Activated CD4-positive, CD25-positive, alpha-beta regulatory T cell treated with anti-CD3 and anti-CD28 coated beads, Interleukin-2, amount 50 U/mL, for 16 hours (primary cell): ENCODE data around the gene VEPH1.

Experiments used
- DNase-seq: peaks from one replicate; pipeline ENCODE4 v3.0.0-alpha.2; 2020; ENCODE audit warnings: low read depth, low spot score

Gene VEPH1

DNA sequence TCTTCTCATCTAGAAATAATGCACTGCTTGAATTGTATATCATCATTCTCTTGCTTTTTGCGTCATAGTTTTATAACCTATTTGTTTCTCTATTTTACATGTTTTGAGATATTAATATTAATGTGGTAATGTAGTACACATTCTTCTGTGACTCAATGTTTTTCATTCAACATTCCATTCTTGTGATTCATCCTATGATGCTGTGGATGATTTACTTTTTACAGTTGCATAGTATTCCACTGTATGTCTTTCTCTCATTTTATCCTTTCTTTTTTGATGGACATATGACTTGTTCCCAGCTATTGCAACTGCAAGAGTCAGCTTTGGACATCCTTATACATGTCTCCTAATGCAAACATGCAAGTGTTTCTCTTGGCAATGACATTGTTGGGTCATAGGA lies 20.6 kb upstream of the VEPH1 start:
- no peak for DNase-seq

DNA sequence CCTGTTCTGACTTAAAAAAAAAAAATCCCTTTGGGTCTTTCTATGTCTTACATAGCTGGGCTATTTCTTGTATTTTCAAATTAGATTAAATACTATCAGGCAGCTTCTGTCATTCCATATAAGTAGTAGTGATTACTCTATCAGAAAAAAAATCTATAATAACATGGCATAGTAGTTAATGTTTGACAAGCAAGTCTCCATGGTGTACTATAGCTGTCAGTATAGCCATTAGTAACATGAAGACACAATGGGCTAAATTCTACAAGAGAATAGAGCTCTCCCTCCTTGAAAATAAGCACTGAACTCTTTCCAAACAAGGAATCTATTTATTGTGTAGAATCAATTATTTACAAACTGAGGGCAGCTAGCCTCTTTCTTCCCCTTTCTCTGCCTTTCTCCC lies 19.4 kb upstream of the VEPH1 start:
- DNase-seq: no peak

DNA sequence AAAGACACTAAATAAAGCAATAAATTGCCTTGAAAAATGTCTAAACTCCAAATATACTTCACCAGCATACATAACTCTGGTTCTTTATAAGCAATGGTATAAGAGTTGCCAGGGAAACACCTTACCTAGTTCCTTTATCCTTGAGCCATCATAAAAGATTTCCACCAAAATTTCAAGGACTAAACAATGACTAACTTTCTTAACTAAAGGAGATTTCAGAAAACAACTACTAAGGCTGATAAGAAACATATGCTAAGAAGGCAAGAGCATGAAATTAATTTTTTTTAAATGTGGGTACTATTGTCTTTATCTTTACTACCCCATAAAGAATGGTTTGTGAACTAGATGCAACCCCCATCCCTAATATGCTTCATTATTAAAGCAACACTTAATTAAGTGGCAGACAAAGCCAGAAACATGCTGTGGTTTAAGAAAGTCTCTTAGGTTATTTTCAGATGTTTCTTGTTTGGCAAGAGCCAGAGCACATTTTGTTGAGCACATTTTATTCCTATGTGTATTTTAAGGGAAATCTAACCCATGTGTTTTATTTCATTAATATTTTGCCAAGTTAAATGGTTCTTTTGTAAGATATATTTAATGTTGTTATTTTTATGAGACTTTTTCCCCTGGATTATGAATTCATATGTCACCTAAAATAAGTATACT lies 17.4 kb upstream of the VEPH1 start:
- DNase-seq: no peak

DNA sequence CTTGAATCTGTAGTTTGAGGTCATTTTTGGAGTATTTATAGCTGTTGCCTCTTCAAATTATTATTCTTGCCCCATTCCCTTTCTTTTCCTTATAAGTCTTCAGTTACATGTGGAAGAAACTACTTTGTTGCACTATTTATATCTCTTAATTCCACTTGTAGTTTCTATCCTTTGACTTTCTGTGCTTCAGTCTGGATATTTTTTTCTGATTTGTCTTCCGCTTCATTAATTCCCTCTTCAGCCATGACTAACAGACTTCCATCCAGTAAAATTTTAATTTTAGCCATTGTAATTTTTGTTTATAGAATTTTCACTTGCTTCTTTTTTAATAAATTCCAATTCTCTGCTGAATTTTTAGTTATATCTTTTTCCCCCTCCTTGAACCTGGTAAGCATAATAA lies 15.7 kb upstream of the VEPH1 start:
- no peak for DNase-seq

DNA sequence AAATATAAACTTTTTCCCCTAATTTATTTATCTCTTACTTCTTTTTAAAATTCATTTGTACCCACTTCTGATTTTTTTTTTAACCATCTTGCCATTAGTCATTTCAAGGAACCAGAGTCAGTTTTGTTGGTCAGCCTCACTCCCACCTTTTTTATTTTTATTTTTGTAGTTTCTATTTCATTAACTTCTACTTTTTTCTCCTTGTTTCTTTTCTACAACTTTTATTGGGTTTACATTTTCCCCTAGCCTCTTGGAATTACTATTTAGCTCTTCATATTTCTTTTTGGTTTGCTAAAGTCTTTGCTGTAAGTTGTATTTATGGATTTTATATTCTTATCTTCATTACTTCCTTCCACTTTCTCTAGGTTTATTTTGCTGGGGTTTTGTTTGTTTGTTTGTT lies 13.7 kb upstream of the VEPH1 start:
- no peak for DNase-seq

DNA sequence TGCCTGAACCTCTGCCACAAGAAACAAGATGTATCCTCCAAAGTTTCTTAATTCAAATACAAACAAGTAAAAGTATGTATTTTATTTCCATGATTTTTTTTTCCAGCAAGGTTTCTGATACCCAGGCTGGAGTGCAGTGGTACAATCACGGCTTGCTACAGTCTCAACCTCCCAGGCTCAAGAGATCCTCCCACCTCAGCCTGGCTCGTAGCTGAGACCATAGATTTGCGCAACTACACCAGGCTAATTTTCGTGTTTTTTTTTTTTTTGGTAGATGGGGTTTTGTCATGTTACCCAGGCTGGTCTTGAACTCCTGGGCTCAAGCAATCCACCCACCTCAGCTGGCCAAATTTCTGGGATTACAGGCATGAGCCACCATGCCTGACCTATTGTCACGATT lies 12.2 kb upstream of the VEPH1 start:
- no peak for DNase-seq

DNA sequence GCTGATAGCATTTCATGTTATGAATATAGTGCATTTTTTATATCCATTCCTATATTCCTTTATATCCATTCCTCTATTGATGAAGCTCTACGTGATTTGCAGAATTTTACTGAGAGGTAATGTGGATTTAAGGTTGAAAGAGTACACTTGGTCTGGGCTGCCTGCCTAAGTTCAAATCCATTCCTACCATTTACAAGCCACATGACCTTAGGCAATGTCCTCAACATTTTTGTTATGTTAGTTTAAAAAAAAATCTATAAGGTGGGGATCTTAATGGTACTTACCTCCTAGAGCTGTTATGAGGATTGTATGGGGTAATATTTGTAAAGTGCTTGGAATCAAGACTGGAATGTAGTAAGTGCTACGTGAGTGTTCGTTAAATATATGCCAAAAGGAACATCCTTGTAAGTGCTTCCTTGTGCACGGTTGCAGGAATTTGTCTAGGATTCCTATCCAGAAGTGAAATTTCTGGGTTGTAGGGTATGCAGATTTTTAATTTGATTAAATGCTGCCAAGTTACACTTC lies 11.2 kb upstream of the VEPH1 start:
- DNase-seq: no peak

DNA sequence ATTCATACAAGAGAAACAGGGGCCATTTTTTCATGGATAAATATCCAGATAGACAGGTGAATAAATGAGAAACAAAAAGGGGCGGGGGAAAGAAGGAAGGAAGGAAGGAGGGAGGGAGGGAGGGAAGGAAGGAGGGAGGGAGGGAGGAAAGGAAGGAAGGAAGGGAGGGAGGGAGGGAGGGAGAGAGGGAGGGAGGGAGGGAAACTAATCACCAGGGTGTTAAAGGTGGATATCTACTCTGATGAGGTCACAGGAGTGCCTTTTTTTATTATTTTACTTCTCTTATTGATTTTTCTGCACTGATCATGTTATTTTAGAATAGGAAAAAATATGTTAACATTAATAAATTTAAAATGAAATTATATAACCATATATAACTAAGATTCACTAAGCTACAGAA lies 10.4 kb upstream of the VEPH1 start:
- no peak for DNase-seq

DNA sequence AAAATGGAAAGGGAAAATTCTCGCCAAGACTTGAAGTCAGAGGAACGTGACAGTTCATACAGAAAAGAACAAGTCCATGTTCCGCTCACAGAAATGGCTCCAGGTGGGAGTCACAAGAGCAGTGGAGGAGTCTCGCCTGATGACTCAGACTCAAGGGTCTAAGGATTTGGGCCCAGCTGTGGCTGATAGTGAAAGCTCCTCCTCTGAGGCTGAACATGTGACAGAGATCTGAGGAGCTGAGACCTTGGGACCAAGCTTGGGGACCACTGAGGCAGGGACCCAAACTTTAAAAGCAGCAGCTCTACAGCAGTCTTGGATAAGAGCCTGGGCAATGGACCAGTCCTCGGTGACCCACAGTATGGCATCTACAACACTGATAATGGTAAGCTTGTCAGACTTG lies 9.3 kb upstream of the VEPH1 start:
- no peak for DNase-seq

DNA sequence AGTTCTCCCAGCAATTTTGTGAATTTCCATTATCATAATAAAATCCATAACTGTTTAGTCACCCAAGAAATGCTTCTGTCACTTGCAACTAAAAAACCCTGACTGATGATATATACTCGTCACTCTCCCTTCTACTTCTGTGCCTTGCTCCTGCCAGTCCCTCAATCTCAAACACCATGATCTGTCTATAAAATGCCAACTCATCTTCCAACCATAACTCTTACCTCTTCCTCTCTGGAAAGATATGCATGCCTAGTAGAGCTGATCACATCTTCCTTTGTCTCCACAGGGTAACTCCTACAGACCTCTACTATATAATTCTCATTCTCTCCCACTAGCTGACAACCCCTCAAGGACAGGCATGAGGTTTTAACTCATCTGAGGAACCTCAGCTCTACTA lies 5.2 kb upstream of the VEPH1 start:
- no peak for DNase-seq

DNA sequence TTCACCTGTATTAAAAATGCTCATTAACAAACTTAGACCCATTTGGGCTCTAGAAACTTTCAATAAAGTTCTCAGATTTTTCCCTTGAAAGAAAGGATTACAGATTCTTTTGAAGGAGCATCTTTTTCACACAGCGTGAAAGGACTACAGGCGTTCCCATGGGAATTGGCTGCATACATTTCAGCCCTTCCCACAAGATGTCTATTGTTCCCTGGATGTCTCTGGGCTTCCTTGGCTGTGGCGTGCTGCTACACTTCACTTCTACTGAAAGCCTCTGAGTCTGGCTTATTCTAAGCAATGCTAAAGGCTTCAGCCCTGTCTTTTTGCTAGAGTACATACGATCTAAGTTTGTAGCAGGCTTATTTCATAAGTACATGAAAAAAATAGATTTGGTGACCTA lies 1.4 kb downstream of the VEPH1 start:
- DNase-seq: no peak

DNA sequence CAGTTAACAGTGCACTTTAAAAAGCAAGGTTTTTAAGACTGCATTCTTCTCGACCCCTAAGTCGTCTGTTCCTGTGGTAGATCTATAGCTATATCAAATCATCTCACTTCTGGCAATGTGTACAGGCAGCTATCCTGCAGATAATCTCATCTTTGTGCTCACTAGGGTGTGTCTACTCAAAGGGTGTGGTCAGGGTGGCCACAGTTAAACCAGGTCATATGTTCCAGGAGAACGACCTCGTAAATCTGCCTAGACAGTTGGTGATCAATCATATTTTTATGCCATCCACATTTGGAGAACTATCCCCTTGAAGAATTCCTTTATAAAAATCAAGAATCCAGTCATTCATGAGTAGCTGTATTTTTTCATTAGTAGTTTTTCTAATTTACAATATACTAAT lies 3.0 kb downstream of the VEPH1 start:
- DNase-seq: no peak

DNA sequence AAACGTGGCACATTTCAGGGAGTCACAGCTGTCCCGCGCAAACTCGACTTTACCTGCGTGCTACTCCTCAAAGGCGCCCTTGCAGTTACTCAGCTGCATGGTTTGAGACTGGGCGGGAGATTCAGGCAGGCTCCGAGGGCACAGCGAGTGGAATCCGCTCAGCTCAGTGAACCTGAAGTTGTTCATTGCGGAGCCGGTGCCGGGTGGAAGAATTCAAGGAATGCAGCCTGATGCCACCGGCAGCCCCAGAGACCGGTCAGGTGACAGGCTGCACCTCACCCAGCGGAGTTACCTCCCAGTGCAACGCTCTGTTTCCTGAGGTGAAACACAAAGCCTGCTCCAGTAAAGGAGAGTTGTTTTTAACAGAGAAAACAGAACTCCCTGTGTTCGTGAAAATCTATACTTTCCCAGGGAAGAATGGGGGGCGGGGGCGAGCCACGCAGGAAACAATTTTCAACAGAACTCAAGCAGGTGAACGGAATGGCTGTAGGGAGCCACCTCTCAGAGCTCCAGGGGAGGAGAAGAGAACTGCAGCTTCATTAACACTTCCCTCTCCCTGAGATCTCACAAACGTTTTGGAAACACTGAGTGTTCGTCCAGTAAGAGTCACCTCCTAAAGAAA lies 3.8 kb downstream of the VEPH1 start:
- DNase-seq: no peak

DNA sequence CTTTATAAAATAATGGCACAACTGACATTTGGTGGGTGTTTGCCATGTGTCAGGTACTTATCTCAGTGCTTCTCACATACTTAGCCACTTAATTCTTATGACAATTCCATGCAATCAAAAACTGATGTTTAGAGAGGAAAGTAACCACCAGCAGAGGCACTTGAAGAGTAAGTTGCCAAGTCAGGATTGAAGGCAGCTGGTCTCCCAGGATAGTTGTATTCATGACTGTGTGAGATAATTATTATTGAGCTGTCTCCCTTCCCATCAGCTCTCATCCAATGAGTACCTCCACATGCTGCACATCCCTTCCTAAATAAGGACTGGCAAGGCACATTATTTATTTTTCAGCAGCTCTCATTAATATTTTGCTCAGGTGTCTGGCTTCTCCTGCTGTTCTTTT lies 4.8 kb downstream of the VEPH1 start:
- no peak for DNase-seq

DNA sequence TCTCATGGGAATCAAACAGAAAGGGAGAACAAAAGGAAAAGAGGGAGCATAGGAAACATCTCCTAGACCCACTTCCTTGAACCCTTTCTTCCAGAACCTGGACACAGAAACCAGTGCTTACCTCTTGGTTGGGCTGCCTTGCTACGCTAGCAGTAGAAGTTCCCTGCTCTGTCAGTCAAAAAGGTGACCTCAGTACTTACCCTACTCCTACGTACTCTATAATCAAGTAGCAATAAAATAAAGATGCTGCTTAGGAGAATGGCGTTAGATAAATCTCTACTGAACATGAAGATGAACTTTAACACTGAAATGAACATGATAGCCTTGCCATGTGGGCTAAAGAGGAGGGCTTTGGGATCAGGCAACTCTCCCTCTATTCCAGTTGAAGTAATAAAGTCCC lies 7.4 kb downstream of the VEPH1 start:
- no peak for DNase-seq

DNA sequence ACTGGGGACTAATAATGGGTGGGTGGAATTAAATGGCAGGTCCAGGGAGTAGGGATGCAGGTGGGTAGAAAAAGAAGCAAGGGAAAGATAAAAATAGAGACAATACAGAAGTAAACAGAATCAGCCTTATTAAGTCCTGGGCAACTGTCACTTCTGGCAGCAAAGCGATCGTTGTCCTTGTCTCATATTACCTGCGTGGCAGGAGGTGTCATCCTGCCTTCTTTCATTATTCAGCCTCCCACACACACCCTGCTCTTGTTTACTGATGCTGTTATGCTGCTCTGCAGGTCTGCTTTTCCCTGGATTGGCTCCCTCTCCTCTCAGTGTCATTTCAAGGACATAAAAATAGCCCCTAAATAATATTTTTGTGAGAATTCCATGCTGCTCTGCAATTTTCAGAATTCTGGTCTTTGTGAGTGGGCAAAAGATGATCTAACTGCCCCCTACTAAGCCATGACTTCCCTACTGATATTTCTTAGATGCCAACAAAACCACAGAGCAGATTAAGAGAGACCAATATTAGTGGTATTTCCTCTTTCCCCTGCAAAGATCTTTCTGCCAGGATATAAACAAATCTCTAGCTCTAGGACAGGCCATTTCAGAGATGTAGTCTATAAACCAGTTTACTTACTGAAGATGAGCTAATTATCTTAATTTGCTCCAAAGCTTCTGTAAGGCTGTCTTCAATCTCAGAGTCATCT lies 8.5 kb downstream of the VEPH1 start:
- DNase-seq: no peak

DNA sequence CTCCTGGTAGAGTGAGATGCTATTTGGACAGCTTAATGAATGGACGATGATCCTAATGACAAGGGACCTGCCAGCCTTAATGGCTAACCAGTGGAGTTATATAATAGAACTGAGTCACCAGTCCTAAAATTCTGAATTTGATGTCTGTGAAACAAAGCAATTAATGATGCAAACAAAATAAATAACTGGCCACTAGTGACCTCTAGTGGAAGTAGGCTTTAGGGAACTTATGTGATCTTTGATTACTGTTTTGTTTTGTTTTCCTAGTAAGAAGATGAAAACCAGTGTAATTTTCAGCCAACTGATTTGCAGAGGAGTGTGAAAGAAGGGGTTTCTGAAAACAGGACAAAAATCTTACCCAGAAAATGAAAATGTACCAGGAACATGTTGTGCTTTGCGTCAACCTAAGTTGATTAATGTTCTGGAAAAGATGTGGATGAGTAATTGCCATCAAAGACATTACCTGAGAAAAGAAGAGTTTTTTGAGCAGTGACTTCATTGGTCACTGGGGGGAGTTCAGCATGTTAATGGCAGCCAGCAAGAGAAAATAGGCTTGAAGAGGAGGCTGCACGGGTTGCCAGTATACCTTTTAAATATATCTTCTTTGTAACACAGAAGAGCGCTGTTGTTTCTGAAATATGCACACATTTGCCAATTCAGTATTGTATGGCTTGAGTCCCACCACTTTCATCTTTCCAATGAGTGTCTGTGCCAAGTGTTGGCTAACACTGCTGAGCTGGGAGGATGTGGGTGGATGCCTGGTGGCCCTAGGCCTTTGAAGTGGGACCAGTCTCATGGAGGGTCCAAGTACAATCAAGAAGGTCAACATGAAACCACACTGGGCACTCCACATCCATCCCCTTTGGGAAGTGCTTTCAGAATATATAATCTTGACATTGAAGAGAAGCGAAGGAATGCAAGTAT lies 9.3 kb downstream of the VEPH1 start:
- no peak for DNase-seq

DNA sequence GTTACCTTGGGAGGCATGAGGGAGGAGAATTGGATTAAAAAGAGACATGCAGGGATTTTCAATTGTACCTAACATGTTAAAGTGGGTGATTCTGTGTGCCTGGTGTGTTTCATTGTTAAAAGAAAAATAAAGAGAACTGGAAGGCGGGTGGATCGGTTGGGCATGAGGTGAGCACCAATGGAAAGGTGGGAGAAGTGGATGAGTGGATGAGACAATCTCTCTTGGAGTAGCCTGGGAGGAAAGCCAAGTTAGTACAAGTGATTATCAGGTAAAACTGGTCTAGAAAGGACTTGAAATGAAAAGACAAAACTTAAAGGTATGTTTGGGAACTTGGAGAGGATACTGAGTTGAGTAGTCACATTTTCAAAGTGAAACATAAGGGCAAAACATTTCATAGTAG lies 12.1 kb downstream of the VEPH1 start:
- DNase-seq: no peak

DNA sequence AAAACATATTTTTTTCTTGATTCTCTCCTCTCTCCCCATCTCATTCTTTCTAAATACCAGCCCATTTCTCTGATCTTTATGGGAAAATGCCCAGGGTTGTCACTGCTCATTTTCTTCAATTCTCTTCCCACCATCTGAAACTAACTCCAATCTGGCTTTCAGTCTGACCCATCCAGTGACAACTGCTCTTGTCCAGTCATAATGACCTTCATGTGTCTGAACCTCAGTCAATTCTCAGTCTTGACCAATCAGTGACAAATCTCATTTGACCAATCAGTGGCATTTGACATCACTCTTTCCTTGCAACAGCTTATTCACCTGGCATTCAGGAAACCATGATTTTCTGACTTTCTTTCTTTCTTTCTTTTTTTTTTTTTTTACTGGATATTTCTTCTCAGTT lies 15.1 kb downstream of the VEPH1 start:
- DNase-seq: no peak

DNA sequence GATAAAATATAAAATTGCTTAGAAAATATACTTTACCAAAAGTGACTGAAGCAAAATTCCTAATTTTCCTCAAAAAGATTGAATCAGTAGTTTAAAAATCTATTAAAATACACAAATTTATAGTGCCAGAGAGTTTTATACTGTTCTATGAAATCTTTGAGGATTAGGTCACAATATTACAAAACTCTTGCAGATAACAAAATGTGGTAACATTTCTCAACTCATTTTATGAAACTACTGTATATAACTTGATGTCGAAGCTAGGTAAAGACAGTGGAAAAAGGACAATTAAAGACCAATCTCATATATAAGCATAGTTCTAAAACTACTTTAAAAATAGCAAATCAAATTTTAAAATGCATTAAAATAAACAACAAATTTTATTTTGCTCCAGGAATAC lies 15.9 kb downstream of the VEPH1 start:
- no peak for DNase-seq

DNA sequence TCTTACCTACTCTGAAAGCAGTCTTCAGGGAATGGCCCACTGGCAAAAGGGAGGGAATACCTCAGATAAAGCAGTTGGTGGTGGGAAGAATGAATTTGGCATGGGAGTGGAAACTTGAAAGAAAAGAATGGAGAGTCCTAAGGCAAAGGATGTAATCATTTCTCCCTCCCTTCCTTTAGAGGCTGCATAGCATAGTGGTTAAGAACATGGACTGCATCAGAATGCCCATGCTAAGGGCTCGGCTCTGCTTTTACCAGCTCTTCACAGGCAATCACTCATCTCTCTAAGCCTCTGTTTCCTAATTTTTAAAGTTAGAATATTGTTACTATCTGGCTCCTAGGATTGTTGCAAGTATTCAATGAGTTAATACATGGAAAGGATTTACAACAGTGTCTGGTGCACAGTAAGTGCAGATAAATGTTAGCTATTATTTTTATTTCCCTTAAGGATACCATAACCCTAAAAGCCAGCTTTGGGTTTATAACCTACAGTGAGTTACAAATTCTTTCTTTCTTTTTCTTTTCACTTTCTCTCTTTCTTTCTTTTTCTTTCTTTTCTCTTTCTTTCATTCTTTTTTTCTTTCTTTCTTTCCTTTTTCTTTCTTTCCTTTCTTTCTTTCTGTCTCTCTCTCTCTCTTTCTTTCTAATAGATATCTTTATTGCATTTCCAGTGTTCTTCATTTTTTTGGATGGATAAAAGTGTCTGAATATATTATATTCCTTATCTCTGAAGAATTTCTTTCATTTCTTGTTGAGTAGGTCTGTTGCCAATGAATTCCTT lies 23.6 kb downstream of the VEPH1 start:
- no peak for DNase-seq
